H4 (cell line): Measurements from ENCODE around the gene BSPRY. TPM values are rescaled to one million over a fixed set of nuclear protein-coding genes. Genes with fewer than 3 reads are reported as not detected.
A peak's percentile ranks its signal among the peaks of the same experiment; 100 is the strongest.
"Not testable (repeated sequence)": the region's sequence is repeated elsewhere in the genome, so short reads cannot be mapped to it uniquely, and the experiment has no call there.

Experiments used
- DNase-seq: peaks from one replicate; pipeline ENCODE4 v3.0.0-alpha.2; 2015; ENCODE audit warnings: low spot score
- total RNA-seq: library from RNA; depleted of rRNA; stranded (reverse); fragments of >200 nt; shearing (Covaris generic); gene quantifications from 2 replicates; pipeline ENCODE4 v1.2.3, GENCODE V29; 2014; rRNA removed

The BSPRY gene
- total RNA-seq, 1 experiment from 2014 or later: not detected

- no peak for DNase-seq
These were observed 45.9 kb downstream of the BSPRY start for GRCh38 chr9:113395000-113395861.

DNA sequence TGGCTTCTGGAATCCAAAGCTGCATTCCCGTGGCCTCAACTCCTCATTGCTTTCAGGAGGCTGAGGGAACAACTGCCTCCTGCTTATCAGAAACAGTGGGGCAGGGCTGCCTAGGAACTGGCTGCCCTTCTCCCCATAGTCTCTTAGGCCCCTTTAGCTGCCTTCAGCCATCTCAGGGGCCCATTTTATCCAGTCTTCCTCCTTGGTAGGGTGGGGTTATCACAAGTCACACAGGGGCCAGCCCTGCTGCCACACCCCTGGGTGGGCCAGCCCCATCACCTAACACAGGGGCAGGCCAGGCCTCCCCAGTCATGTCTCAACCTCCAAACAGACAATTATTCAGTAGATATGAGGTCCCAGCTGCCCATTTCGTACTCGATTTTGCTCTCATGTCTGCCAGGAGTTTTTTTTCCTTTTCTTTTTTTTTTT is 47.9 kb downstream of the BSPRY start:
- no peak for DNase-seq

DNA sequence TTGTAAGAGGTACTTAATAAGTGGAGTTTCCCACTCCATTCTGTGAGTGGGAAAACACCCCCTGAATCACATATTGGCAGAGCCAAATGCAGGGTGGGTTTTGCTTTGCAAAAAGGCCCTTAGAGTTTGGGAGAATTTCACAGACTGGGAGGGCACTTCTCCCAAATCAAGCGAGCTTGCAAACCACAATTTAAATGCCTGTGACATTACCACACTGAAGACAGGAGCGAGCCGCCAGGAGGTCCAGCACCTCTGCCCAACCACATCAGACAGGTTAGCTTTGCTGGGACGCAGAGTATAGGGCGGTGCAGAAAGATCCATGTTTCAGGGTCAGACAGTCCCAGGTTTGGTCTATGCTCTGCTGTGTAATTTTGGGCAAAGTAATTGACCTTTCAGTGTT is 49.5 kb downstream of the BSPRY start:
- DNase-seq: no peak

DNA sequence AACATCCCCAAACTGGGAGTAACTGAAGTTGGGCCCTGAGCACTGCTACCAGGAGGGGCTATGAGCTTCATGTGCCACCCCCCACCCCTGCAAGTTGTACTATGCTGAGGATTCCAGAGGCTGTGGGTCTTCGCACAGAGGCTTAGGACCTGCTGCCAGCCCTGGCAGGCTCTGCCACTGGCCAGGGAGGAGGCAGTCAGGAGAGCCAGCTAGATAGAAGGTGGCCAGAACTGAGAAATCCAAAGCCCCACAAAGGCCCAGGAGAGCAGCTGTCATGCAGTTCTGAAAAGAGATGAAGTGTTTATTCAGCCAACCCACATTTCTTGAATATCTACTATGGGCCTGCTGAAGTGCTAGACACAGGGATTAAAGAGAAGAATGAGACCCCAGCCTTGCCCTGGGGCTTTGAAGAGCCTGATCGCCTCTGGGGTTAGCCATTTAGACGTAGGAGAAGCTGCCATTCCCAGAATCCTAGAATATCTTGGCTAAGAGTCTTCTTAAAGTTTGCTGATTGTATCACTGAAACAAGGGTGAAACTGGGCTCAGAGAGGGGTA is 50.4 kb downstream of the BSPRY start:
- no peak for DNase-seq

DNA sequence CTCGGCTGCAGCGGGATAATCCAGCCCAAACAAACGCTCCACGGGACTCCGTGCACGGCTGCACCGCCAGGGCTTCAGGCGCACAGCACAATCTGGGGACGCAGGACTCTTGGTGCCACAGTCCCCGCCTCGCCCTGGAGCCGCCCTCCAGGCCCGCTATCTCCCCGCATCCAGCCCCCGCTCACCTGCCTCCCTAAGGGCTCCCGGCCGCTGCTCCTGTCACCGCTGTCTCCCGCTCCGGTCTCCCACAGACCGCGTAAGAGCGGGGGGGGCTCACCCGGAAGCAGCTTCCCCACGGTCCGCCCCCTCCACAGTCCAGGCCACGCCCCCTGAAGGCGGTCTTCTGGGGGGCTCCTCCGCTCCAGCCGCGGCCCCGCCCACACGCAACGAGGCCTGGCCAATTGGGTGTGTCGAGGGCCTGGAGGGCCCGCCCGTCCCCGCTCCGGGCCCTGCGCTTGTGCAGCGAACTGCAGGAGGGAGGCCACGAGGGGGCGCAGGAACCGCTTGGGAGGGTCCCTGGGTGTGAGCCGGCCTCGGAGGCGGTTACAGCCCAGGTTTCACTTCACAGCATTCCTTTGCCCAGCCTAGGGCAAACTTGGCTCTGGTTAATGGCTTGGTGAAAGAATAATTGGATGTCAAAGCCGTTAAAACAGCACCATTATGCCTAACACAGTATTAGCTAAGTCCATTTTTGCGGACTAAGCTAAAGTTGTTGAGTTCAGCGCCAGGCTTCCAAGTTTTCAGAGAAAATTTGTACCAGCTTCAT is 51.9 kb downstream of the BSPRY start, which contains the start of gene ALAD:
Gene ALAD (minus strand): TSS at position 258 of the 766 bp plus-strand sequence. CDS start 7,725 bp downstream, outside the sequence.
- DNase-seq: peak; percentile 95

GRCh38 chr9:113403646-113404045 is 54.3 kb downstream of the BSPRY start:
- no peak for DNase-seq

- DNase-seq: not testable (repeated sequence)
These were observed 57.0 kb downstream of the BSPRY start for GRCh38 chr9:113406353-113406752.

- DNase-seq: peak; percentile 68
These were observed 57.7 kb downstream of the BSPRY start for GRCh38 chr9:113406873-113407511.

DNA sequence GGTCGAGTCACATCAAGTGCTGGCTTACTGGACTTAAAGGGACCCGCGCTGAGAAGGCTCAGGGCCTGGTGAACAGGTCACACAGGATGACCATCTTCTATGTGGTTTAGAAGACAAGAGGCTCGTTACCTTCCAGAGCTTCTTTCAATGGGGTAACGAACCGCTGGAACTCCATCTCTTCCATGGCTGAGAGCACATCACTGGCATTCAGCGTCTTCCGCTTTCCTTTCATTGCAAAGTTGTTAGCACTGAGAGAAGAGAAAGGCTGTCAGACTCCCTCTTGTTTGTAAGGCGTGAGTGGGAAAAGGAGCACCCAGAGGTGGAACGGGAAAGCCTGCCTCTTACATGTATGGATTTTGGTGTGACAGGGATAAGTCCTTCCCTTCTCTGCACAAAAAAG is 60.1 kb downstream of the BSPRY start:
- DNase-seq: no peak

- DNase-seq: no peak
These were observed 60.5 kb downstream of the BSPRY start for GRCh38 chr9:113409883-113410206.

- DNase-seq: peak; percentile 95
These were observed 61.0 kb downstream of the BSPRY start, which contains the start of the genes C9orf43 and POLE3 for GRCh38 chr9:113410207-113410864. Gene C9orf43, plus strand, starts transcription at chr9:113410747. Its CDS starts 2,747 bp downstream, at chr9:113413494. Gene POLE3, minus strand, starts transcription at chr9:113410675. Its CDS starts 382 bp downstream, at chr9:113410293.

DNA sequence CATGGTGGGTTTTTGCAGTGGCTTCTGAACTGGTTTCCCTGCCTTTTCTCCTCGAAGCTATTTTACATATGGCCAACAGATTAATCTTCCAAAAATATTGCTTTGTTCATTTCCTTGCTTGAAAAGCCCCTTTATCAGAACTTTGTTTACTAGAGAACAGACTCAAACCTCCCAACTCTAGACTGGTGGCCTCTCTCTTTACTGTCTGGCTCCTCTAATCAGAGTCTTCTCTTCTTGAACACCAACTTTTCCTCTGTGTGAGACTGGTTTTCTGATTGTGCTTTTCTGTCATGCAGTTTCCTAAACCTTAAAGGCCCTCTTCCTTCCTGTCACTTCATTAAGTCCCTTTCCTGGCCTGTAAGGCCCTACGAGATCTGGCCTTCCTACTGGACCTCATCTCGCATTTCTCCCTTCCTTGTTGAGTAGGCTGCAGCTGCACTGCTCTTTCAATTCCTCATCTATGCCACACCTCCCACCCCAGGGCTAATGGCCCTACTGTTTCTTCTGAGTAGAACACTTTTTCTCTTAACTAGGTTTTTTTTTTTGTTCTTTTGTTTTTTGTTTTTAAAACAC is 66.9 kb downstream of the BSPRY start:
- no peak for DNase-seq

- DNase-seq: no peak
These were observed 68.0 kb downstream of the BSPRY start for GRCh38 chr9:113417370-113417769.

Other genes with a start within 250 kb of the BSPRY start
- gene SLC31A2, start 198.5 kb upstream of the BSPRY start, total RNA-seq: 7.3 and 9.8 TPM in 2 replicates
- 15.6 and 21.8 TPM in 2 replicates for gene FKBP15, start 128.3 kb upstream of the BSPRY start, total RNA-seq
- 34.3 and 36.1 TPM in 2 replicates for gene SLC31A1, start 128.0 kb upstream of the BSPRY start, total RNA-seq
- 81.9 and 83.9 TPM in 2 replicates for gene CDC26, start 74.0 kb upstream of the BSPRY start, total RNA-seq
- 44.1 and 45.9 TPM in 2 replicates for gene PRPF4, start 73.9 kb upstream of the BSPRY start, total RNA-seq
- gene RNF183, start 46.2 kb upstream of the BSPRY start, total RNA-seq: not detected in 2 replicates
- gene WDR31, start 9.3 kb upstream of the BSPRY start, total RNA-seq: 0.46 and 0.47 TPM in 2 replicates
- 13.8 and 14.5 TPM in 2 replicates for gene HDHD3, start 27.4 kb downstream of the BSPRY start, total RNA-seq
- 6.3 and 6.5 TPM in 2 replicates for gene ALAD, start 51.7 kb downstream of the BSPRY start, total RNA-seq
- gene POLE3, start 61.1 kb downstream of the BSPRY start, total RNA-seq: 125 and 131 TPM in 2 replicates
- gene C9orf43, start 61.2 kb downstream of the BSPRY start, total RNA-seq: 1.1 TPM in 1 of 2 replicates, not detected in the other
- 36.4 and 37.1 TPM in 2 replicates for gene RGS3, start 114.2 kb downstream of the BSPRY start, total RNA-seq